ENCODE results near the gene NEURL3. TPM values are rescaled to one million over a fixed set of nuclear protein-coding genes. Genes with fewer than 3 reads are reported as not detected.

The NEURL3 gene
- total RNA-seq, 1 donor from 2014 or later = not detected

DNA sequence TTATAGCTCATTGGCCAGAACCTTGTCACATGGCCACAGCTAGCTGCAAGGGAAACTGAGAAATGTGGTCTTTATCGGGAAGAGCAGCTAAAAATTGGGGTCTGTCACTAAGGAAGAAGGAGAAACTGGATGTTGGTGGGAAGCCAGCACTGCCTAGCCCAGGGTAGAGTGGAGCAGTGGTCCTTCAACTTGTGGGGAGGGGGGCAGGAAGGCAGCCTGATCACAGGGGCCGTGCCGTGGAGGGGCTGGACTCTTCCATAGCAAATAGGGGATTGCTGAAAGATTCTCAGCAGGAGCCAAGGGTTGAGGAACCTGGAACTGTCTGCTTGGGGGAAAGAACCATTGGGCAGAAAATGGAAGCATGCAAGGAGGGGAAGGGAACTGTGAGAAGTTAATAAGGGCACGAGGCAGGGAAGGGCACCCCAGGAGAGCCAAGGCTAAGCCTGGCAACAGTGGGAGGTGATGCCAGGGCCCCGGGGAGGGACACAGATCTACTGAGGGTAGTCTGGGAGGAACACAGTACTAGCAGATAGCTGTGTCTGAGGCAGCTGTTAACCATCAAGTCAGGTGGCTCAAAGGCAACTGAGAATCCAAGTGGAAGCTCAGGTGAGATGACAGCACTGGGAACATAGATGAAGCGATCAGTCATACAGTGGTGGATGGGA lies 5.9 kb upstream of the NEURL3 start:
- Mint-ChIP-seq H3K9me3 (ENCODE audit: low read depth) (no peaks in the 10 kb centered on the region), H3K36me3 (ENCODE audit: low read depth) (no peaks in the 10 kb centered on the region), H3K27me3 (ENCODE audit: low read depth) (peaks cover 23% of the 10 kb centered on the region), H3K4me3 (ENCODE audit: unreplicated experiment) (no peak overlapping the region), H3K4me1 (ENCODE audit: low read depth) (peaks cover 8% of the 10 kb centered on the region), H3K27ac (ENCODE audit: unreplicated experiment) (no peak overlapping the region)
- DNase-seq (ENCODE audit: low spot score) = no peak
- TF ChIP-seq, protein P1, sequence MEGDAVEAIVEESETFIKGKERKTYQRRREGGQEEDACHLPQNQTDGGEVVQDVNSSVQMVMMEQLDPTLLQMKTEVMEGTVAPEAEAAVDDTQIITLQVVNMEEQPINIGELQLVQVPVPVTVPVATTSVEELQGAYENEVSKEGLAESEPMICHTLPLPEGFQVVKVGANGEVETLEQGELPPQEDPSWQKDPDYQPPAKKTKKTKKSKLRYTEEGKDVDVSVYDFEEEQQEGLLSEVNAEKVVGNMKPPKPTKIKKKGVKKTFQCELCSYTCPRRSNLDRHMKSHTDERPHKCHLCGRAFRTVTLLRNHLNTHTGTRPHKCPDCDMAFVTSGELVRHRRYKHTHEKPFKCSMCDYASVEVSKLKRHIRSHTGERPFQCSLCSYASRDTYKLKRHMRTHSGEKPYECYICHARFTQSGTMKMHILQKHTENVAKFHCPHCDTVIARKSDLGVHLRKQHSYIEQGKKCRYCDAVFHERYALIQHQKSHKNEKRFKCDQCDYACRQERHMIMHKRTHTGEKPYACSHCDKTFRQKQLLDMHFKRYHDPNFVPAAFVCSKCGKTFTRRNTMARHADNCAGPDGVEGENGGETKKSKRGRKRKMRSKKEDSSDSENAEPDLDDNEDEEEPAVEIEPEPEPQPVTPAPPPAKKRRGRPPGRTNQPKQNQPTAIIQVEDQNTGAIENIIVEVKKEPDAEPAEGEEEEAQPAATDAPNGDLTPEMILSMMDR (IDR thresholded peaks at IDR 0.05) = no peak

DNA sequence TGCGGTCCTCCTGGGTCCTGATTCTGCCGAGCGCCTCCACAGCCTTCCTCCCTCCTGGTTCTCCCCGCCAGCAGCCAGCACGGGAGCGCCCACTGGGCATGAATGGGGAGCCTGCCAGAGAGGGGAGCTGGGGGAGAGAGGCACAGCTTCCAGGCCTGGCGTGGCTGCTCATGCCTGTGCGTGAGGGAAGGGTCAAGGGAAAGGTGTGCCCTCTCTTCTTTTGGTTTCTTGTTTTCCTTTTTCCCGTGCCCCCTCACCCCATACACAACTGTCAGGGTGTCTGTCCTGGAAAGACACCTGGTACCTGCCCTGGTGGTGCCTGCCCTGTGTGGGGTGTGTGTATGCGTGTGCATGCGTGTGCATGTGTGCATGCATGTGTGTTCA lies 4.7 kb upstream of the NEURL3 start:
- no peaks in the 10 kb centered on the region for H3K36me3 Mint-ChIP-seq (ENCODE audit: low read depth)

GRCh38 chr2:96509114-96509846 lies 4.1 kb upstream of the NEURL3 start:
- Mint-ChIP-seq H3K27ac (ENCODE audit: unreplicated experiment) (peak overlapping the region; percentile 4), H3K4me1 (ENCODE audit: low read depth) (peaks cover 17% of the 10 kb centered on the region), H3K4me3 (ENCODE audit: unreplicated experiment) (no peak overlapping the region), H3K27me3 (ENCODE audit: low read depth) (peaks cover 12% of the 10 kb centered on the region), H3K9me3 (ENCODE audit: low read depth) (no peaks in the 10 kb centered on the region), H3K36me3 (ENCODE audit: low read depth) (no peaks in the 10 kb centered on the region)
- DNase-seq (ENCODE audit: low spot score) = no peak
- TF ChIP-seq, protein P1 (IDR thresholded peaks at IDR 0.05) = peak; percentile 94

More for the DNA sequence above, 4.7 kb upstream of the NEURL3 start:
- no peak for DNase-seq (ENCODE audit: low spot score)
- Mint-ChIP-seq H3K9me3 (ENCODE audit: low read depth) (no peaks in the 10 kb centered on the region), H3K4me1 (ENCODE audit: low read depth) (peaks cover 16% of the 10 kb centered on the region), H3K27ac (ENCODE audit: unreplicated experiment) (no peak overlapping the region), H3K4me3 (ENCODE audit: unreplicated experiment) (no peak overlapping the region), H3K27me3 (ENCODE audit: low read depth) (peaks cover 17% of the 10 kb centered on the region)
- TF ChIP-seq, protein P1 (IDR thresholded peaks at IDR 0.05) = no peak

DNA sequence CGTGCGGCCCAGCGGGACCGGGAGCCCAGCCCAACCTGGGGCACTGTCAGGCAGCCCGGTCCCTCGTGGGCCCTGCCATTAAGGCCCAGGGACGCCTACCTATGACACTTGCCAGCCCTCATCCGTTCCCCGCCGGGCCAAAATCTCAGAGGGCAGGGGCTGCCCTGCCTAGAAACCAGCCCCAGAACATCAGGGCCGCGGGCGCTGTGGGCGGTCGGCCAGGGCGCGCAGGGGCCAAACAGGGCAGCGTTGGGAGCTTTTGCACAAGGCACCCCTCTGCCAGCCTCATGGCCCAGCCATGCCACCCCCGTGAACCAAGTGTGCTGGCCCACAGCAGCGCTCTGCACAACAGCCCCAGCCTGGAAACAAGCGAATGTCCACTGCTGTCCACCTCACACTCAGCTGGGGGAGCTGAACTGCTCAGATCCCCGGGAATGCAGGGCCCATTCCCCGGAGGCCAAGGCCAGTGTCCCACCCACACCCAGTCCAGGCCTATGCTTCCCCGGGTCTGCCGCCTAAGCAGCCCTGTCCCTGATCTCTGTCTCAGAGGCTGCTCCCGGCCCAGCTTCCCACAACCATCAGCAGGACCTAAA lies 3.5 kb upstream of the NEURL3 start:
- Mint-ChIP-seq H3K9me3 (ENCODE audit: low read depth) (no peaks in the 10 kb centered on the region), H3K4me1 (ENCODE audit: low read depth) (peaks cover 17% of the 10 kb centered on the region), H3K27me3 (ENCODE audit: low read depth) (peaks cover 12% of the 10 kb centered on the region), H3K4me3 (ENCODE audit: unreplicated experiment) (no peak overlapping the region), H3K27ac (ENCODE audit: unreplicated experiment) (no peak overlapping the region), H3K36me3 (ENCODE audit: low read depth) (no peaks in the 10 kb centered on the region)
- TF ChIP-seq, protein P1 (IDR thresholded peaks at IDR 0.05) = no peak
- DNase-seq (ENCODE audit: low spot score) = no peak

GRCh38 chr2:96507957-96508520 lies 2.9 kb upstream of the NEURL3 start:
- Mint-ChIP-seq H3K27me3 (ENCODE audit: low read depth) (peaks cover 12% of the 10 kb centered on the region), H3K27ac (ENCODE audit: unreplicated experiment) (no peak overlapping the region), H3K9me3 (ENCODE audit: low read depth) (no peaks in the 10 kb centered on the region), H3K4me3 (ENCODE audit: unreplicated experiment) (peak overlapping the region; percentile 62), H3K4me1 (ENCODE audit: low read depth) (peaks cover 17% of the 10 kb centered on the region), H3K36me3 (ENCODE audit: low read depth) (no peaks in the 10 kb centered on the region)
- TF ChIP-seq, protein P1 (IDR thresholded peaks at IDR 0.05) = peak; percentile 98
- DNase-seq (ENCODE audit: low spot score) = no peak

Measured in chondrocyte (in vitro differentiated cells).